ENCODE results near the gene TIMM9. TPM values are rescaled to one million over a fixed set of nuclear protein-coding genes. Genes with fewer than 3 reads are reported as not detected.
"Not testable (repeated sequence)": the region's sequence is repeated elsewhere in the genome, so short reads cannot be mapped to it uniquely, and the experiment has no call there.

TIMM9 gene
- total RNA-seq, 1 experiment from 2014 or later: 44.5 TPM

DNA sequence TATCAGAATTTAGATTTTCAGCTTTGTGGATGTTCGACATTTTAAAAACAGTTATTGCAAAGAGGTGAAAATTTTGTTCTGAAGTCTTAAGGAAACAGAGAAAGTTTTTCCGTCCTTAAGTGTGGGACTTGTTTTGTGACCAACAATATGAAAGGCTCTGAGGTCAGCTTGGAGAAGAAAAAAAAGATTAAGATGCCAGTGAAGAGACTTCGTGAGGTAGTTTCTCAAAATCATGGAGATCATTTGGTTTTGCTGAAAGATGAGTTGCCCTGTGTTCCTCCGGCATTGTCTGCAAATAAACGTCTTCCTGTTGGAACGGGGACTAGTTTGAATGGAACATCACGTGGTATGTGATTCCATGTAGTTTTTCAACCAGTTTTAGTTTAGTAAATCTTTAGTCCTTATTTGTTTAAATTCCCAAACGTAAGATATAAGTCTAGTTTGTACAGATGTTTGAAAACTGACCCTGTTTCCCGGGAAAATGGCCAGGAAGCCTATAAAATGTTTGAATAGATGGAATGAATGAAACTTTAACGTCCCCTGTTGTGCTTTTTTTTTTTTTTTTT is 870 bp upstream of the TIMM9 start:
- H3K36me3 Mint-ChIP-seq (ENCODE audit: insufficient read depth, unreplicated experiment): peaks cover 41% of the 10 kb centered on the region
- BruUV-seq (replicated peaks): TSS peak; percentile 77
- peak overlapping the region; percentile 94 for H3K4me3 Mint-ChIP-seq (ENCODE audit: low read depth, unreplicated experiment)
- peak; percentile 4 for DNase-seq
- H3K4me1 Mint-ChIP-seq (ENCODE audit: low read depth, unreplicated experiment): peaks cover 10% of the 10 kb centered on the region
- peak overlapping the region; percentile 99 for H3K27ac Mint-ChIP-seq (ENCODE audit: unreplicated experiment)
- no peaks in the 10 kb centered on the region for H3K27me3 Mint-ChIP-seq (ENCODE audit: unreplicated experiment)
- TF ChIP-seq, protein P1, sequence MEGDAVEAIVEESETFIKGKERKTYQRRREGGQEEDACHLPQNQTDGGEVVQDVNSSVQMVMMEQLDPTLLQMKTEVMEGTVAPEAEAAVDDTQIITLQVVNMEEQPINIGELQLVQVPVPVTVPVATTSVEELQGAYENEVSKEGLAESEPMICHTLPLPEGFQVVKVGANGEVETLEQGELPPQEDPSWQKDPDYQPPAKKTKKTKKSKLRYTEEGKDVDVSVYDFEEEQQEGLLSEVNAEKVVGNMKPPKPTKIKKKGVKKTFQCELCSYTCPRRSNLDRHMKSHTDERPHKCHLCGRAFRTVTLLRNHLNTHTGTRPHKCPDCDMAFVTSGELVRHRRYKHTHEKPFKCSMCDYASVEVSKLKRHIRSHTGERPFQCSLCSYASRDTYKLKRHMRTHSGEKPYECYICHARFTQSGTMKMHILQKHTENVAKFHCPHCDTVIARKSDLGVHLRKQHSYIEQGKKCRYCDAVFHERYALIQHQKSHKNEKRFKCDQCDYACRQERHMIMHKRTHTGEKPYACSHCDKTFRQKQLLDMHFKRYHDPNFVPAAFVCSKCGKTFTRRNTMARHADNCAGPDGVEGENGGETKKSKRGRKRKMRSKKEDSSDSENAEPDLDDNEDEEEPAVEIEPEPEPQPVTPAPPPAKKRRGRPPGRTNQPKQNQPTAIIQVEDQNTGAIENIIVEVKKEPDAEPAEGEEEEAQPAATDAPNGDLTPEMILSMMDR (IDR thresholded peaks at IDR 0.05; ENCODE audit: unreplicated experiment): no peak
- CTCF ChIA-PET: no interaction called here
- intact Hi-C loops (cut with micrococcal nuclease; ENCODE audit: unreplicated experiment): no loop called here
- H3K9me3 Mint-ChIP-seq (ENCODE audit: low read depth, unreplicated experiment): no peaks in the 10 kb centered on the region

DNA sequence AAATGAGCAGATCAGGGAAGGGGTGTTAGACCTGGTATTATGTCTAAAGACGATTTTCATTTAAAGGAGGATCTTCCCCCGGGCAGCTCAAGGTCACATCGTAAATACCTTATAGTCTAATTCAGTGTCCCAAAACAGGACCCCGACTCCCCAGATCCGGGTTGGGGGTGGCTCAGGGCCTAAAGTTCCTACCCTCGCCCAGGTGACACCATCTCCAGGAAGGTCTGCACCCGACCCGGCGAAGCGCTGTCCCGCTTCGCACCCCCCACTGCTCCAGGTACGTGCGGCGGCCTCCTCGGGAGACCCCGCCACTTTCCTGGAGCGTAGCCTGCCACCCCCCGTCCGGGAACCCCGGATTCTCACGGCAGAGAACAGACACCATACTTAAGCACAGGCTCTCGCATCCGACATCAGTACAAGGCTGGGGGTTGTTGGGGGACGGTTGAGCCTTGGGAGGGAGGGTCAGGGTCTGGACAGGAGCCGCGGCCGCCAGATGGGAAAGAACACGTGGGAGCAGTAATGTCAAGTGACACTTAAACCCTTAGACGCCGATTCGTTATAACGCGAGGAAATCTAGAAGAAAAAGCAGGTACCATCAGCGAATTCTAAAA is 556 bp downstream of the TIMM9 start:
- no peaks in the 10 kb centered on the region for H3K27me3 Mint-ChIP-seq (ENCODE audit: unreplicated experiment)
- TF ChIP-seq, protein P1 (IDR thresholded peaks at IDR 0.05; ENCODE audit: unreplicated experiment): no peak
- peaks cover 10% of the 10 kb centered on the region for H3K4me1 Mint-ChIP-seq (ENCODE audit: low read depth, unreplicated experiment)
- H3K36me3 Mint-ChIP-seq (ENCODE audit: insufficient read depth, unreplicated experiment): peaks cover 41% of the 10 kb centered on the region
- CTCF ChIA-PET: no interaction called here
- peak overlapping the region; percentile 94 for H3K4me3 Mint-ChIP-seq (ENCODE audit: low read depth, unreplicated experiment)
- H3K27ac Mint-ChIP-seq (ENCODE audit: unreplicated experiment): peak overlapping the region; percentile 99
- intact Hi-C loops (cut with micrococcal nuclease; ENCODE audit: unreplicated experiment): no loop called here
- H3K9me3 Mint-ChIP-seq (ENCODE audit: low read depth, unreplicated experiment): no peaks in the 10 kb centered on the region
- peak; percentile 50 for DNase-seq
- BruUV-seq (replicated peaks): TSS peak; percentile 76

DNA sequence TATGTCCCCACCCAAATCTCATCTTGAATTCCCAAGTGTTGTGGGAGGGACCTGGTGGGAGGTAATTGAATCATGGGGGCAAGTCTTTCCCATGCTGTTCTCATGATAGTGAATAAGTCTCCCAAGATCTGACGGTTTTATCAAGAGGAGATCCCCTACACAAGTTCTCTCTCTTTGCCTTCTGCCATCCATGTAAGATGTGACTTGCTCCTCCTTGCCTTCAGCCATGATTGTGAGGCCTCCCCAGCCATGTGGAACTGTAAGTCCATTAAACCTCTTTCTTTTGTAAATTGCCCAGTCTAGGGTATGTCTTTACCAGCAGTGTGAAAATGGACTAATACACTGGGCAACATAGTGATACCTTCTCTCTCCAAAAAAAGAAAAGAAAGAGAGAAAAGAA is 10.4 kb downstream of the TIMM9 start:
- H3K9me3 Mint-ChIP-seq (ENCODE audit: low read depth, unreplicated experiment); BruUV-seq (replicated peaks); intact Hi-C loops (cut with micrococcal nuclease; ENCODE audit: unreplicated experiment); H3K4me3 Mint-ChIP-seq (ENCODE audit: low read depth, unreplicated experiment); H3K27ac Mint-ChIP-seq (ENCODE audit: unreplicated experiment); H3K4me1 Mint-ChIP-seq (ENCODE audit: low read depth, unreplicated experiment); H3K27me3 Mint-ChIP-seq (ENCODE audit: unreplicated experiment); DNase-seq: not testable (repeated sequence)
- H3K36me3 Mint-ChIP-seq (ENCODE audit: insufficient read depth, unreplicated experiment): peaks cover 20% of the 10 kb centered on the region
- CTCF ChIA-PET: interaction anchor here (0.6 kb wide), 2 partner anchors 23 to 553 kb away, joined by 3 to 5 read pairs; no protein-coding TSS in a partner anchor

DNA sequence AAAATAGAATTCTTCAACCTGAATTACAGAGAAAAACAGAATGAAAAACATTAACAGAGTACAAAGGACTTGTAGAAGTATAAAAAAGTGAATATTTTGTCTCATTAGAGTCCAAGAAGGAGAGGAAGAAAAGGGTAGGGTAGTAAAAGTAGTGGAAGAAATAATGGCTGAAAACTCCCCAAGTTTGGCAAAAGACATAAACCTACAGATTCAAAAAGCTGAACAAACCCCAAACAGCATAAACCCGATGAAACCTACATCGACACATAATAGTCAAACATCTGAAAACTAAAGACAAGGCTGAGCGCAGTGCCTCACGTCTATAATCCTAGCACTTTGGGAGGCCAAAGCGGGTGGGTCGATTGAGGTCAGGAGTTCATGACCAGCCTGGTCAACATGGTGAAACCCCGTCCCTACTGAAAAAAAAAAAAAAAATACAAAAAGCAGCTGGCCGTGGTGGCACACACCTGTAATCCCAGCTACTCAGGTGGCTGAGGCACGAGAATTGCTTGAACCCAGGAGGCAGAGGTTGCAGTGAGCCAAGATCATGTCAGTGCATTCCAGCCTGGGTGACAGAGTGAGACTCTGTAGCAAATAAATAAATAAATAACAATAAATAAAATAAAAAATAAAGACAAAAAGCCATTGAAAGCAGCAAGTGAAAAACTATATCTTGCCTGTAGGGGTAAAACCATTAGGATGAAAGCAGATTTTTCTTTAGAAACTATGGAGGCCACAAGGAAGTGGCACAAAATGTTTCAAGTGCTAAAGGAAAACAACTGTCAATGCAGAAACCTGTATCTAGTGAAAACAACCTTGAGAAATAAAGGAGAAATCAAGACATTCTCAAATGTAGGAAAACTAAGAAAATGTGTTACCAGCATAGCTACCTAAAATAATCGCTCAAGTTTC is 11.4 kb downstream of the TIMM9 start:
- no peaks in the 10 kb centered on the region for H3K9me3 Mint-ChIP-seq (ENCODE audit: low read depth, unreplicated experiment)
- DNase-seq: no peak
- TF ChIP-seq, protein P1 (IDR thresholded peaks at IDR 0.05; ENCODE audit: unreplicated experiment): no peak
- CTCF ChIA-PET: no interaction called here
- BruUV-seq (replicated peaks): no TSS peak
- peaks cover 20% of the 10 kb centered on the region for H3K36me3 Mint-ChIP-seq (ENCODE audit: insufficient read depth, unreplicated experiment)
- no peak overlapping the region for H3K27ac Mint-ChIP-seq (ENCODE audit: unreplicated experiment)
- H3K4me1 Mint-ChIP-seq (ENCODE audit: low read depth, unreplicated experiment): no peaks in the 10 kb centered on the region
- no peak overlapping the region for H3K4me3 Mint-ChIP-seq (ENCODE audit: low read depth, unreplicated experiment)
- no peaks in the 10 kb centered on the region for H3K27me3 Mint-ChIP-seq (ENCODE audit: unreplicated experiment)
- intact Hi-C loops (cut with micrococcal nuclease; ENCODE audit: unreplicated experiment): no loop called here
